ENCODE data around the gene TCF7L1. TPM values are rescaled to one million over a fixed set of nuclear protein-coding genes. Genes with fewer than 3 reads are reported as not detected.

TCF7L1 gene
- total RNA-seq, 1 donor from 2014 or later, result 30.8 TPM

DNA sequence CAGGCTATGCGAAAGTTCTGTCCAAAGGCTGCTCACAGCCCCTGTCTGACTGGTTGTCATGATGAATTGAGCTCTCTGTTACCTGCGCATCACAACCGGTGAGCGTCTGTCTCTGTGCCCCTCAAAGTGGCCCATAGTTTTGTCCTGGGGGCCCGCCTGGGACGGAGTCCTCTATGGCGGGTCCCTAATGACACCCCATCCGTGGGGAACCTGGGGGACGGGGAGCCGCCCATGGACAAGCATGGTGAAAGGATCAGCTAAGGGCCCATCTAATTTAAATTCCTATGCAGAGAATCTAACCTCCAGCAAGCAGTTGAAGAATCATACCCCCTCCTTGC, 221.8 kb downstream of the TCF7L1 start:
- Mint-ChIP-seq H3K4me3 (ENCODE audit: unreplicated experiment) (peak overlapping the region; percentile 99), H3K36me3 (ENCODE audit: low read depth, unreplicated experiment) (peaks cover 16% of the 10 kb centered on the region), H3K9me3 (ENCODE audit: unreplicated experiment) (no peaks in the 10 kb centered on the region), H3K27ac (ENCODE audit: unreplicated experiment) (peak overlapping the region; percentile 95), H3K27me3 (ENCODE audit: low read depth, unreplicated experiment) (no peaks in the 10 kb centered on the region), H3K4me1 (ENCODE audit: low read depth, unreplicated experiment) (peaks cover 11% of the 10 kb centered on the region)
- Histone ChIP-seq H2AFZ (ENCODE audit: low read depth, low read length) (peak overlapping the region; percentile 99), H3K27me3 (ENCODE audit: insufficient read depth, low read length) (no peaks in the 10 kb centered on the region), H3K27ac (ENCODE audit: low read depth, low read length) (peak overlapping the region; percentile 72), H3K79me2 (ENCODE audit: insufficient read depth, low read length) (peaks cover 37% of the 10 kb centered on the region), H4K20me1 (ENCODE audit: insufficient read depth, low read length) (peaks cover 11% of the 10 kb centered on the region), H3K4me2 (ENCODE audit: low read length) (peak overlapping the region; percentile 98), H3K9ac (ENCODE audit: low read length) (peak overlapping the region; percentile 97), H3K36me3 (ENCODE audit: insufficient read depth, low read length) (peaks cover 4% of the 10 kb centered on the region), H3K9me3 (ENCODE audit: insufficient read depth, low read depth, low read length) (no peaks in the 10 kb centered on the region), H3K4me3 (ENCODE audit: insufficient read depth, low read depth, low read length) (peak overlapping the region; percentile 97), H3K4me1 (ENCODE audit: insufficient read depth, low read length) (peaks cover 9% of the 10 kb centered on the region)
- FAIRE-seq (no peak), DNase-seq (ENCODE audit: low read depth) (no peak)
- TF ChIP-seq, protein P1, sequence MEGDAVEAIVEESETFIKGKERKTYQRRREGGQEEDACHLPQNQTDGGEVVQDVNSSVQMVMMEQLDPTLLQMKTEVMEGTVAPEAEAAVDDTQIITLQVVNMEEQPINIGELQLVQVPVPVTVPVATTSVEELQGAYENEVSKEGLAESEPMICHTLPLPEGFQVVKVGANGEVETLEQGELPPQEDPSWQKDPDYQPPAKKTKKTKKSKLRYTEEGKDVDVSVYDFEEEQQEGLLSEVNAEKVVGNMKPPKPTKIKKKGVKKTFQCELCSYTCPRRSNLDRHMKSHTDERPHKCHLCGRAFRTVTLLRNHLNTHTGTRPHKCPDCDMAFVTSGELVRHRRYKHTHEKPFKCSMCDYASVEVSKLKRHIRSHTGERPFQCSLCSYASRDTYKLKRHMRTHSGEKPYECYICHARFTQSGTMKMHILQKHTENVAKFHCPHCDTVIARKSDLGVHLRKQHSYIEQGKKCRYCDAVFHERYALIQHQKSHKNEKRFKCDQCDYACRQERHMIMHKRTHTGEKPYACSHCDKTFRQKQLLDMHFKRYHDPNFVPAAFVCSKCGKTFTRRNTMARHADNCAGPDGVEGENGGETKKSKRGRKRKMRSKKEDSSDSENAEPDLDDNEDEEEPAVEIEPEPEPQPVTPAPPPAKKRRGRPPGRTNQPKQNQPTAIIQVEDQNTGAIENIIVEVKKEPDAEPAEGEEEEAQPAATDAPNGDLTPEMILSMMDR (IDR thresholded peaks at IDR 0.05; ENCODE audit: insufficient read depth, low read depth, low read length), result no peak
- no peak for TF ChIP-seq EZH2 (IDR thresholded peaks at IDR 0.05; ENCODE audit: insufficient read depth, low read length)

GRCh38 chr2:85355521-85355920, 222.3 kb downstream of the TCF7L1 start:
- no peaks in the 10 kb centered on the region for H3K9me3 ChIP-seq (ENCODE audit: insufficient read depth, low read depth, low read length)
- H3K4me2 ChIP-seq (ENCODE audit: low read length), result peak overlapping the region; percentile 98
- peaks cover 9% of the 10 kb centered on the region for H3K4me1 ChIP-seq (ENCODE audit: insufficient read depth, low read length)
- FAIRE-seq, result no peak
- H3K9me3 Mint-ChIP-seq (ENCODE audit: unreplicated experiment), result no peaks in the 10 kb centered on the region
- H3K79me2 ChIP-seq (ENCODE audit: insufficient read depth, low read length), result peaks cover 37% of the 10 kb centered on the region
- peak overlapping the region; percentile 99 for H3K4me3 Mint-ChIP-seq (ENCODE audit: unreplicated experiment)
- H4K20me1 ChIP-seq (ENCODE audit: insufficient read depth, low read length), result peaks cover 11% of the 10 kb centered on the region
- H3K4me3 ChIP-seq (ENCODE audit: insufficient read depth, low read depth, low read length), result peak overlapping the region; percentile 97
- H3K27me3 ChIP-seq (ENCODE audit: insufficient read depth, low read length), result no peaks in the 10 kb centered on the region
- no peak overlapping the region for H3K27ac ChIP-seq (ENCODE audit: low read depth, low read length)
- no peaks in the 10 kb centered on the region for H3K27me3 Mint-ChIP-seq (ENCODE audit: low read depth, unreplicated experiment)
- peaks cover 4% of the 10 kb centered on the region for H3K36me3 ChIP-seq (ENCODE audit: insufficient read depth, low read length)
- TF ChIP-seq, protein P1 (IDR thresholded peaks at IDR 0.05; ENCODE audit: insufficient read depth, low read depth, low read length), result no peak
- no peak for TF ChIP-seq EZH2 (IDR thresholded peaks at IDR 0.05; ENCODE audit: insufficient read depth, low read length)
- H2AFZ ChIP-seq (ENCODE audit: low read depth, low read length), result peak overlapping the region; percentile 99
- peaks cover 11% of the 10 kb centered on the region for H3K4me1 Mint-ChIP-seq (ENCODE audit: low read depth, unreplicated experiment)
- H3K27ac Mint-ChIP-seq (ENCODE audit: unreplicated experiment), result peak overlapping the region; percentile 34
- H3K9ac ChIP-seq (ENCODE audit: low read length), result peak overlapping the region; percentile 97
- H3K36me3 Mint-ChIP-seq (ENCODE audit: low read depth, unreplicated experiment), result peaks cover 11% of the 10 kb centered on the region
- no peak for DNase-seq (ENCODE audit: low read depth)

GRCh38 chr2:85356186-85356585, 223.0 kb downstream of the TCF7L1 start:
- no peak overlapping the region for H3K27ac Mint-ChIP-seq (ENCODE audit: unreplicated experiment)
- Histone ChIP-seq H3K4me1 (ENCODE audit: insufficient read depth, low read length) (peaks cover 9% of the 10 kb centered on the region), H3K9me3 (ENCODE audit: insufficient read depth, low read depth, low read length) (no peaks in the 10 kb centered on the region), H4K20me1 (ENCODE audit: insufficient read depth, low read length) (peaks cover 11% of the 10 kb centered on the region), H3K9ac (ENCODE audit: low read length) (no peak overlapping the region), H3K4me3 (ENCODE audit: insufficient read depth, low read depth, low read length) (no peak overlapping the region), H3K36me3 (ENCODE audit: insufficient read depth, low read length) (peaks cover 3% of the 10 kb centered on the region), H3K27me3 (ENCODE audit: insufficient read depth, low read length) (no peaks in the 10 kb centered on the region), H3K27ac (ENCODE audit: low read depth, low read length) (no peak overlapping the region), H3K79me2 (ENCODE audit: insufficient read depth, low read length) (peaks cover 37% of the 10 kb centered on the region), H3K4me2 (ENCODE audit: low read length) (no peak overlapping the region), H2AFZ (ENCODE audit: low read depth, low read length) (no peak overlapping the region)
- TF ChIP-seq EZH2 (IDR thresholded peaks at IDR 0.05; ENCODE audit: insufficient read depth, low read length), result no peak
- TF ChIP-seq, protein P1 (IDR thresholded peaks at IDR 0.05; ENCODE audit: insufficient read depth, low read depth, low read length), result no peak
- no peak for FAIRE-seq
- H3K9me3 Mint-ChIP-seq (ENCODE audit: unreplicated experiment), result no peaks in the 10 kb centered on the region
- peaks cover 6% of the 10 kb centered on the region for H3K36me3 Mint-ChIP-seq (ENCODE audit: low read depth, unreplicated experiment)
- no peaks in the 10 kb centered on the region for H3K27me3 Mint-ChIP-seq (ENCODE audit: low read depth, unreplicated experiment)
- H3K4me3 Mint-ChIP-seq (ENCODE audit: unreplicated experiment), result peak overlapping the region; percentile 20
- no peak for DNase-seq (ENCODE audit: low read depth)
- peaks cover 11% of the 10 kb centered on the region for H3K4me1 Mint-ChIP-seq (ENCODE audit: low read depth, unreplicated experiment)

Measured in astrocyte (in vitro differentiated cells and primary cell).